ENCODE results near the gene JAM3. TPM values are rescaled to one million over a fixed set of nuclear protein-coding genes. Genes with fewer than 3 reads are reported as not detected.

Gene JAM3
- total RNA-seq, 2 experiments from 2014 or later: 13.5 to 15.3 TPM

GRCh38 chr11:134040386-134041302, 28.2 kb upstream of the JAM3 start:
- Histone ChIP-seq H3K36me3 (ENCODE audit: insufficient read depth, low read length) (no peaks in the 10 kb centered on the region), H3K9me3 (ENCODE audit: control insufficient read depth in 1 of 2, insufficient read depth in 1 of 2, low read length in 2 of 2) (peaks cover 0 to 5% of the 10 kb centered on the region in 2 experiments), H3K27me3 (ENCODE audit: control insufficient read depth in 1 of 2, insufficient read depth in 2 of 2, low read length in 2 of 2) (no peaks in the 10 kb centered on the region), H3K27ac (ENCODE audit: low read depth in 1 of 2, low read length in 2 of 2) (no peak overlapping the region), H3K4me1 (ENCODE audit: insufficient read depth, low read length) (peaks cover 19% of the 10 kb centered on the region), H3K4me3 (ENCODE audit: low read length) (no peak overlapping the region)
- DNase-seq: no peak
- Mint-ChIP-seq H3K4me1 (ENCODE audit: low read depth) (peaks cover 24% of the 10 kb centered on the region), H3K27ac (no peak overlapping the region), H3K27me3 (no peaks in the 10 kb centered on the region), H3K9me3 (no peaks in the 10 kb centered on the region), H3K4me3 (no peak overlapping the region), H3K36me3 (ENCODE audit: low read depth) (no peaks in the 10 kb centered on the region)
- no peak for ATAC-seq (ENCODE audit: poor library complexity)
- ChIA-PET POLR2A (interaction anchor here (0.9 to 1.5 kb wide), 3 partner anchors 13 to 85 kb away, joined by 4 read pairs; no protein-coding TSS in a partner anchor), CTCF (interaction anchor here (1.5 kb wide), 1 partner anchor 10 kb away, joined by 9 read pairs; no protein-coding TSS in a partner anchor)
- intact Hi-C loops (cut with DNase I, micrococcal nuclease): no loop called here
- no peak for TF ChIP-seq CTCF (IDR thresholded peaks at IDR 0.05)

GRCh38 chr11:134041349-134041748, 27.5 kb upstream of the JAM3 start:
- ChIA-PET POLR2A (interaction anchor here (1.5 kb wide), 1 partner anchor 84 kb away, joined by 4 read pairs; no protein-coding TSS in a partner anchor), CTCF (no interaction called here)
- no peak for DNase-seq
- no peaks in the 10 kb centered on the region for H3K27me3 ChIP-seq (ENCODE audit: control insufficient read depth in 1 of 2, insufficient read depth in 2 of 2, low read length in 2 of 2)
- no peak overlapping the region for H3K27ac ChIP-seq (ENCODE audit: low read depth in 1 of 2, low read length in 2 of 2)
- intact Hi-C loops (cut with DNase I, micrococcal nuclease): no loop called here
- Mint-ChIP-seq H3K27ac (no peak overlapping the region), H3K4me3 (peak overlapping the region; percentile 25), H3K4me1 (ENCODE audit: low read depth) (peaks cover 17% of the 10 kb centered on the region), H3K36me3 (ENCODE audit: low read depth) (no peaks in the 10 kb centered on the region), H3K27me3 (no peaks in the 10 kb centered on the region), H3K9me3 (no peaks in the 10 kb centered on the region)
- no peak for TF ChIP-seq CTCF (IDR thresholded peaks at IDR 0.05)
- H3K36me3 ChIP-seq (ENCODE audit: insufficient read depth, low read length): no peaks in the 10 kb centered on the region
- no peak for ATAC-seq (ENCODE audit: poor library complexity)
- peaks cover 12% of the 10 kb centered on the region for H3K4me1 ChIP-seq (ENCODE audit: insufficient read depth, low read length)
- H3K9me3 ChIP-seq (ENCODE audit: control insufficient read depth in 1 of 2, insufficient read depth in 1 of 2, low read length in 2 of 2): peaks cover 0 to 2% of the 10 kb centered on the region in 2 experiments
- no peak overlapping the region for H3K4me3 ChIP-seq (ENCODE audit: low read length)

- no peak for ATAC-seq (ENCODE audit: poor library complexity)
Observed at GRCh38 chr11:134041791-134042696, 26.8 kb upstream of the JAM3 start.

More at GRCh38 chr11:134041791-134042696, 26.8 kb upstream of the JAM3 start:
- CTCF ChIA-PET: no interaction called here
- Mint-ChIP-seq H3K4me3 (no peak overlapping the region), H3K36me3 (ENCODE audit: low read depth) (no peaks in the 10 kb centered on the region), H3K27me3 (no peaks in the 10 kb centered on the region), H3K9me3 (no peaks in the 10 kb centered on the region), H3K27ac (no peak overlapping the region), H3K4me1 (ENCODE audit: low read depth) (peaks cover 11% of the 10 kb centered on the region)
- POLR2A ChIA-PET: interaction anchor here (1.5 kb wide), 1 partner anchor 84 kb away, joined by 4 read pairs; no protein-coding TSS in a partner anchor
- Histone ChIP-seq H3K36me3 (ENCODE audit: insufficient read depth, low read length) (no peaks in the 10 kb centered on the region), H3K27me3 (ENCODE audit: control insufficient read depth in 1 of 2, insufficient read depth in 2 of 2, low read length in 2 of 2) (no peaks in the 10 kb centered on the region), H3K27ac (ENCODE audit: low read depth in 1 of 2, low read length in 2 of 2) (no peak overlapping the region), H3K9me3 (ENCODE audit: control insufficient read depth in 1 of 2, insufficient read depth in 1 of 2, low read length in 2 of 2) (no peaks in the 10 kb centered on the region), H3K4me3 (ENCODE audit: low read length) (no peak overlapping the region), H3K4me1 (ENCODE audit: insufficient read depth, low read length) (peaks cover 9% of the 10 kb centered on the region)
- DNase-seq: no peak
- no peak for TF ChIP-seq CTCF (IDR thresholded peaks at IDR 0.05)
- intact Hi-C loops (cut with DNase I, micrococcal nuclease): no loop called here
